Prostate gland (tissue), 2 donors: Measurements from ENCODE around the gene XPO5. TPM values are rescaled to one million over a fixed set of nuclear protein-coding genes. Genes with fewer than 3 reads are reported as not detected.

Experiments
- DNase-seq: peaks from one replicate; pipeline ENCODE4 v3.0.0-alpha.2; 2019; ENCODE audit warnings: low spot score
- H3K27ac ChIP-seq, 2 donors: fragments of 200-600 bp; sonication (generic); 2 replicates each; pipeline ENCODE4 v1.5.1; 2017 to 2019
- H3K27me3 ChIP-seq: fragments of 200-600 bp; sonication (generic); replicated peaks from 2 replicates; pipeline ENCODE4 v1.5.1; 2019; ENCODE audit not compliant: insufficient read depth
- H3K36me3 ChIP-seq, 2 donors: fragments of 200-600 bp; sonication (generic); 1 replicate in 1 of 2; 2 replicates in 1 of 2; pipeline versions ENCODE4 v1.5.1 to v1.8.1; 2017 to 2019
- H3K4me1 ChIP-seq: fragments of 200-600 bp; sonication (generic); replicated peaks from 2 replicates; pipeline ENCODE4 v1.5.1; 2019
- H3K4me3 ChIP-seq, 2 donors: fragments of 200-600 bp; sonication (generic); 2 replicates each; pipeline ENCODE4 v1.5.1; 2017 to 2019
- H3K9me3 ChIP-seq: fragments of 200-600 bp; sonication (generic); 2 replicates; pipeline ENCODE4 v1.5.1; 2017
- POLR2A ChIP-seq: fragments of 450-650 bp; IDR thresholded peaks from one replicate; pipeline ENCODE4 v1.6.1; 2016; ENCODE audit warnings: antibody characterized with exemption, mild to moderate bottlenecking
- POLR2AphosphoS5 ChIP-seq: sonication (generic); formaldehyde crosslinking; IDR thresholded peaks from one replicate; pipeline ENCODE4 v1.6.1; 2017; ENCODE audit warnings: antibody characterized with exemption
- whole genome bisulfite sequencing: methylation state at CpG from one replicate; pipeline ENCODE4 v1.1.5; 2018; 5-methylcytosine and 5-hydroxymethylcytosine counted together
- intact Hi-C: fragments of 100-400 bp; cut with DNase I; formaldehyde crosslinking; loops from one replicate; pipeline ENCODE4 v1.14.2; 2022
- total RNA-seq, 2 donors: library from RNA; depleted of rRNA; stranded (reverse); fragments of >200 nt; gene quantifications; one replicate each; pipeline ENCODE4 v1.1.0, GENCODE V29; 2016
- TF ChIP-seq, protein P1 (sequence below), 4 experiments: fragments of 200-600 bp in 2 of 4; fragments of 450-650 bp in 2 of 4; sonication (generic) in 2 of 4; IDR thresholded peaks; 1 replicate in 3 of 4; 2 replicates in 1 of 4; pipeline ENCODE4 v1.5.1; 2016 to 2019; ENCODE audit warnings: antibody characterized with exemption in 4 of 4, mild to moderate bottlenecking in 2 of 4, moderate library complexity in 2 of 4

The XPO5 gene
- total RNA-seq, 2 donors from 2014 or later, result 17.9 to 33.3 TPM

DNA sequence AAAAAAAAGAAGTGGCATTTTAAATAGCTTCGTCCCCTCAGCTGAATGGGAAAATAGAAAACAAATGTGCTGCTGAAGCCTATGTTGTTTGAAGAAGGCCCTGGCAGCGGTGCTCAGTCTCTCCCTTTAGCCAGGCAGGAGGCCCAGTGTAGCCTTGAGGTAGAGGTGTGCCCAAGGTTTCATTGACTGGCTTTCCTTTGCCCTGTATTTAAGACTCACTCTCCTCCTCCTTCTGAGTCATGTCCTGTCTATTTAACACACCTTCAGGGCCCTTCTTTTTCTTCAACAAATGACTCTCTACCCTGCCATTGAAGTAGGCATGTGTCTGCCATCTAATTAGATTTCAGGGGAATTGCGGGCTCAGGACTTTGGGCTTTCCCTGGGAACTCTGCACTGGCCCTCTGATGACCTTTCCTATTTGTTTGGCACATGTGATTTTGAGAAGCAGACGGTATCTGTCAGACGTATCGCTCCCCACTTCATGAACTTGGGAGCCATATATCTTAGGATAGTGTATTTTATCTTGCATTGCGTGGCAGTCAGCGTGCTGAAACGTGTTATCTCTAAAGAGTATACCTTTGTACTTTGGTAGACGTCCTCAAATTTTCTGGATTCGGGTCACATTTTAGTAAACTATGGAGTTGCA lies 94.1 kb downstream of the XPO5 start:
- no peaks in the 10 kb centered on the region for H3K9me3 ChIP-seq
- DNase-seq, result no peak
- TF ChIP-seq POLR2A, result no peak
- TF ChIP-seq, protein P1, sequence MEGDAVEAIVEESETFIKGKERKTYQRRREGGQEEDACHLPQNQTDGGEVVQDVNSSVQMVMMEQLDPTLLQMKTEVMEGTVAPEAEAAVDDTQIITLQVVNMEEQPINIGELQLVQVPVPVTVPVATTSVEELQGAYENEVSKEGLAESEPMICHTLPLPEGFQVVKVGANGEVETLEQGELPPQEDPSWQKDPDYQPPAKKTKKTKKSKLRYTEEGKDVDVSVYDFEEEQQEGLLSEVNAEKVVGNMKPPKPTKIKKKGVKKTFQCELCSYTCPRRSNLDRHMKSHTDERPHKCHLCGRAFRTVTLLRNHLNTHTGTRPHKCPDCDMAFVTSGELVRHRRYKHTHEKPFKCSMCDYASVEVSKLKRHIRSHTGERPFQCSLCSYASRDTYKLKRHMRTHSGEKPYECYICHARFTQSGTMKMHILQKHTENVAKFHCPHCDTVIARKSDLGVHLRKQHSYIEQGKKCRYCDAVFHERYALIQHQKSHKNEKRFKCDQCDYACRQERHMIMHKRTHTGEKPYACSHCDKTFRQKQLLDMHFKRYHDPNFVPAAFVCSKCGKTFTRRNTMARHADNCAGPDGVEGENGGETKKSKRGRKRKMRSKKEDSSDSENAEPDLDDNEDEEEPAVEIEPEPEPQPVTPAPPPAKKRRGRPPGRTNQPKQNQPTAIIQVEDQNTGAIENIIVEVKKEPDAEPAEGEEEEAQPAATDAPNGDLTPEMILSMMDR (IDR thresholded peaks at IDR 0.05), result no peak
- no peak for TF ChIP-seq POLR2AphosphoS5
- 75% methylated on average over 11 of the region's 11 CpGs for WGBS
- peaks cover 7% of the 10 kb centered on the region for H3K4me1 ChIP-seq
- no peak overlapping the region for H3K27ac ChIP-seq
- no peak overlapping the region for H3K4me3 ChIP-seq
- H3K36me3 ChIP-seq, result no peaks in the 10 kb centered on the region
- no peaks in the 10 kb centered on the region for H3K27me3 ChIP-seq
- intact Hi-C loops, result no loop called here

- no peak for DNase-seq
- TF ChIP-seq POLR2AphosphoS5 (no peak), POLR2A (no peak)
- TF ChIP-seq, protein P1 (IDR thresholded peaks at IDR 0.05), result no peak
- no peaks in the 10 kb centered on the region for H3K9me3 ChIP-seq
- H3K4me1 ChIP-seq, result peaks cover 7% of the 10 kb centered on the region
- H3K27me3 ChIP-seq, result no peaks in the 10 kb centered on the region
- H3K4me3 ChIP-seq, result no peak overlapping the region
- WGBS, result 95% methylated on average over 2 of the region's 2 CpGs
- intact Hi-C loops, result no loop called here
- no peaks in the 10 kb centered on the region for H3K36me3 ChIP-seq
- no peak overlapping the region for H3K27ac ChIP-seq
Observed at GRCh38 chr6:43481075-43481474, 94.8 kb downstream of the XPO5 start.

DNA sequence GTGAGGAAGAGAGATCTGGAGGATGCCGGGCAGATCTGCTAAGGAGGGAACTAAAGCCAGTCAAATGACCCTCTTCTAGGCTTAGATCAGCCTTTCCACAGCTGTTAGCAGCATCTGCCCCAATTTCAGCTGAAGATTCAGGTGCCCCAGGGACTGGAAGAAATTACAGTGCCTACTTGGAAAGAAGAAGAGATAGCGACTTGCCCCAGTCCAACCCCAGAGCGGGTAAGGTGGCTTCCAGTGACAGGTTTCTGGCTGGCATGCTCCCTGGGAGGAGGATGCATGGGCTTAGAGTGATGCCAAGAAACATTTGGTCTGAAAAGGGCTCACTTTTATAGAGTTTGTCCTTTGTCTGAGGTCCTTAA lies 97.8 kb downstream of the XPO5 start:
- Histone ChIP-seq H3K27me3 (no peaks in the 10 kb centered on the region), H3K27ac (peak overlapping the region; percentile 81 to 83), H3K4me3 (peak overlapping the region; percentile 61 to 85), H3K36me3 (no peaks in the 10 kb centered on the region), H3K4me1 (peaks cover 7% of the 10 kb centered on the region), H3K9me3 (no peaks in the 10 kb centered on the region)
- no peak for DNase-seq
- 10% methylated on average over 3 of the region's 3 CpGs for WGBS
- intact Hi-C loops, result no loop called here
- TF ChIP-seq POLR2AphosphoS5, result no peak
- TF ChIP-seq POLR2A, result no peak
- TF ChIP-seq, protein P1 (IDR thresholded peaks at IDR 0.05), result no peak

GRCh38 chr6:43477235-43478007 lies 98.4 kb downstream of the XPO5 start, which contains the start of gene TJAP1:
Gene TJAP1 (plus strand): TSS chr6:43477570. CDS start chr6:43499002, 21,432 bp downstream.
- peaks cover 7% of the 10 kb centered on the region for H3K4me1 ChIP-seq
- DNase-seq, result peak; percentile 91
- H3K27ac ChIP-seq, result peak within 1 kb of the TSS; percentile 81 to 83
- TF ChIP-seq POLR2AphosphoS5 (peak; percentile 93), POLR2A (peak; percentile 79)
- TF ChIP-seq, protein P1 (IDR thresholded peaks at IDR 0.05), result no peak
- intact Hi-C loops, result no loop called here
- no peaks in the 10 kb centered on the region for H3K9me3 ChIP-seq
- H3K27me3 ChIP-seq, result no peaks in the 10 kb centered on the region
- peak within 1 kb of the TSS; percentile 61 to 85 for H3K4me3 ChIP-seq
- under 1% methylated on average over 34 of the region's 34 CpGs for WGBS
- no peaks in the 10 kb centered on the region for H3K36me3 ChIP-seq
